COR-L47 (cell line): ENCODE results near the gene CYS1.

Source experiments
- DNase-seq: peaks from one replicate; lab custom pipeline; 2025; lab: John Stamatoyannopoulos, UW

Gene CYS1

DNA sequence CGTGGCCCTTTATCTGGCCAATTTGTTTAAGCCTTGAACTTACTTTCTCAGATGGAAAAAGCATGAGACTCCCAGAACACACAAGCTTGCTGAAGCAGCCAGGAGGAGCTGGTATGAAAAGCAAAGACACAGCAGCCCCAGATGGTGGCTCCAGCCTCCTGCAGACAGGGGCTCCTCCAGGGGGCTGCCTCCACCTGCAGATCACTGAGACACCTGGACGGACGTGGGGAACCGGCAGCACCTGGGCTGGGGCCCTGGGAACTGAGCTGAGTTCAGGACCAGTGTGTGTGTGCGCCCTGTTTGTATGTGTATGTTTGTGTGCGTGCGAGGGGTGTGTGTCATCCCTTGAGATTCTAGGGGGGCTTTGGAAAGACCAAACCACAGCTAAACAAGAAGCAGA, 8.6 kb downstream of the CYS1 start:
- no peak for DNase-seq

DNA sequence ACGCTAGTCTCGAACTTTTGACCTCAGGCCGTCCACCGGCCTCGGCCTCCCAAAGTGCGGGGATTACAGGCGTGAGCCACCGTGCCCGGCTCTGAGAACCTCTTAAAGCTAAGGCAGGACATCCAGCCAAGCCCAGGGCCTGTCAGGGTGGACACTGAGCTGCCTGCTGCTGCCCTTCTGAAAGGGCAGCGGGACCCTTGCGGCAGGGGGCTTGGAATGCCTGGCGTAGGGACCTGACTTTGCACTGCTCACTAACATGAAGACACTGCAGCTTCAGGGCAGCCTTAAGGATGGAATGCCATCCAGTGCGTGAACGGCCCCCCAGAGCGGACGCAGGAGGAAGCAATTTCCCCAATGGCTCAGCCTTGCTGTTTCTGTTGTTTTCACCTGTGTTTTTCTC, 9.0 kb downstream of the CYS1 start:
- no peak for DNase-seq

DNA sequence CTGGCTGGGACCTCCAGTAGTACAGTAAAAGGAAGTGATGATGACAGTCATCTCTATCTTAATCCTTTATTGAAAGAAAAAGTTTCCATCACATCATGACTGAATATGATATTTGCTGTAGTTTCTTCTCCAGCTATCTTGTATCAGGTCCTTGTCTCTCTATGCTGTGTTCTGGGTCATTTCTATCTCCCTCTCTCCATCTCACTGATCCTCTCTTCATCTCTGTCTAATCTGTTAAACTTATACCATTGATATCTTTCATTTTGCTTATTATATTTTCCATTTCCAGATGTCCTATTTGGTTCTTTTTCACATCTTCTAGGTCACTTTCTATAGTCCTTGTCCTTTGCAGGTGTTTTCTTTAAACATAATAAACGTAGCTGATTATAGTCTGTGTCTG, 12.3 kb downstream of the CYS1 start:
- no peak for DNase-seq

DNA sequence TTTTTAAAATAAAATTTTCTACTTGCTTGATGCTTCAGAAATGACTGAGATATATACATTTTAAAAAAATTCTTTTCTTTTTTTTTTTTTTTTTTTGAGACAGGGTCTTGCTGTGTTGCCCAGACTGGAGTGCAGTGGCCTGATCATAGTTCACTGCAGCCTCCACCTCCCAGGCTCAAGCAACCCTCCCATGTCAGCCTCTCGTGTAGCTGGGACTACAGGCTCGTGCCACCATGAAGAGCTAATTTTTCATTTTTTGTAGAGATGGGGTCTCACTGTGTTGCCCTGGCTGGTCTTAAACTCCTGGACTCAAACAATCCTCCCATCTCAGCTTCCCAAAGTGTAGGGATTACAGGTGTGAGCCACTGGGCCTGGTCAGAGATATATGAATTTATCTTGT, 12.9 kb downstream of the CYS1 start:
- DNase-seq = no peak

DNA sequence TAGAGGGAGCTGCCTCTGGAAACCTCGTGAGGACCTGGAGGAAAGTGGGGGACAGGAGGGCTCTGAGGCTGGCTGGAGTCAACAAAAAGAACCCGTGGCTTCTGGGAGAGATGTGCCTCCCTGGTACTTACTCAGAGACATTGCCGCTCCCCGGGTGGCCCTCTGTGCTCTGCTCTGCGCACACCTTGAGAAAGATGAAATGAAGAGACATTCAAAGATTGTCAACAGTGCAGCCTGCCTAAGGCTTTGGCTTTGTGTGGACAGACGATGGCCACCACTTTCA, 14.5 kb downstream of the CYS1 start:
- no peak for DNase-seq

- DNase-seq = no peak
Observed at GRCh38 chr2:10064932-10065772, 15.1 kb downstream of the CYS1 start.

DNA sequence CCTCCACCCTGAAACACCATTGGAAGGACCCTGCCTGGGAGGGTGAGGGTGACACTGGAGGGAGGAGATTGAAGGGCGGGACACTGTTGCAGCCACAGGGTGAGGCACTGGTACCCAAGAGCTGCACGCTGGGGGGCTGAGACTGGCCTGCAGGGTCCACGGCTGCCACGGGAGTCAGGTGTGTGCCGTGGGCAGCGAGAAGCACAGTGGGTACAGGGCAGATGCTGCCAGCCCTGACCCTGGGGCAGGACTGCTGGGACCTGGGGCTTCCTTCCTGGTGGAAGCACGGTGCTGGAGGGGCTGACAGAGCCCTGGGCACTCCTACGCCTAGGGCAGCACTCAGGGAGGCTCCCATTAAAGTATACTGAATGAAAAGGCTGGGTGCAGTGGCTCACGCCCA, 16.6 kb downstream of the CYS1 start:
- DNase-seq = no peak

DNA sequence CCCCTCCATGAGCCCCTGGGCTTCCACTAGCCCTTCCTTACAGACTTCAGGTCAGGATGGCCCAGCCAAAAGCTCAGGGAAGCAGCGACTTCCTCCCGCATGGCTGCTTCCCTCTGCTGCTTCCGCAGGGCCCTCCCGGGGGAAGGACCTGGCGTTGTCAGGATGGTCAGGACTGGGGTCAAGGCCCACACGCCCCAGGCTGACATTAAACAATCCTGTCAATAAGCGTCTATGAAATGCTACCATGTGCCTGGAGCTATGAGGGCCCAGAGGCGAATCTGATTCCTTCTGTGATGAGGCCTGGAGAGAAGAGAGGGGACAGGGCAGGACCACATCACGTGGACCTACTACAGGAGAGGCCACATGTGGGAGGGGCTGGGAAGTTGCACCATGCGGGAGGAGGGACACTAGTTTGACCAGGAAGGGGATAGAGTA, 17.3 kb downstream of the CYS1 start:
- DNase-seq = no peak

DNA sequence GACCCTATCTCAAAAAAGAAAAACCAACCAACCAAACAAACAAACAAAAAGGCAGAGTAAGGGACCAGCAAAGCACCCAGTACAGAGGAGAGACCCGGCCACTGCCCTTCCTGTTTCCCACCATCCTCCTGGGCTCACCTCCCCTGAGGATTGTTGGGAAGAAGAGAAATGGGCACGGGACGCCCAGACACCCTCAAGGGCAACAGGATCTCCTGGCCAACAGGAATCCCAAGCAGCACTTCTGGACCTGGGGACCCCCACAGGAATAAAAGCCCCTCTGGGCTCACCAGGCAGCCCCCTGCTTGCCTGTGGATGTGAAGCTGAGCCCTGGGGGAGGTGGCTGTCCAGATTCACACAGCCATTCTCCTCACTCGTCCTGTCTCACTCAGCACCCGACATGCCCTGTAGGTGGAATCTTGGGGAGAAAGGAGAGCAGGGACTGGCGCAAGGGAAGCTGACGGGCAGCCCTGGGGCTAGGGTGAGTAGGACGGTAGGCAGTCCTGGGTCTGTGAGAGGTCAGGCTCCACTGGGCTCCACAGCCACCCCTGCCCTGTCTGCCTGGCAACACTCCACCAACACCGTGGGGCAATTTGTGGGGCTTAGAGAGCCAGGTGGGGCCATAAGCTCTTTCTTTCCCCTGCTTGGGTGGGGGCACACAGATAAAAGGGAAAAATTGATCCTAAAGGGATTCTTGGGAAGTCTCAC, 18.8 kb downstream of the CYS1 start:
- DNase-seq = no peak

- DNase-seq = no peak
Observed at GRCh38 chr2:10059552-10060335, 20.5 kb downstream of the CYS1 start.

DNA sequence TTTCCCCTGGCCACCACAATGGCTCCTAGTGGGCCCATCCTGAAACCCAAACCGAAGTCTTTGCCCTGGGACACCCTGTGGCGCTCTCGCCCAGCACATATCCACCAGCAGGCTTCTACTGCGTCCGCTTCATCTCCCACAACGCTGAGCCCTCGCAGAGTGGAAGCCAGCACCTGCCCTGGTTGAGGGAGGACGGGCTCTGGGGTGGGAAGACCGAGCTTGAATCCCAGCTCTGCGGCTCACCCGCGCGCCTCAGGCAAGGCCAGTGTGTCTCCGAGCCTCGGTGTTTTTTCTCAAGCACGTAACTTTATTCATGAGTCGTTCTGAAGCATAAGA, 21.2 kb downstream of the CYS1 start:
- no peak for DNase-seq

- no peak for DNase-seq
Observed at GRCh38 chr2:10058251-10059015, 21.8 kb downstream of the CYS1 start.

- no peak for DNase-seq
Observed at GRCh38 chr2:10057231-10058107, 22.7 kb downstream of the CYS1 start.

DNA sequence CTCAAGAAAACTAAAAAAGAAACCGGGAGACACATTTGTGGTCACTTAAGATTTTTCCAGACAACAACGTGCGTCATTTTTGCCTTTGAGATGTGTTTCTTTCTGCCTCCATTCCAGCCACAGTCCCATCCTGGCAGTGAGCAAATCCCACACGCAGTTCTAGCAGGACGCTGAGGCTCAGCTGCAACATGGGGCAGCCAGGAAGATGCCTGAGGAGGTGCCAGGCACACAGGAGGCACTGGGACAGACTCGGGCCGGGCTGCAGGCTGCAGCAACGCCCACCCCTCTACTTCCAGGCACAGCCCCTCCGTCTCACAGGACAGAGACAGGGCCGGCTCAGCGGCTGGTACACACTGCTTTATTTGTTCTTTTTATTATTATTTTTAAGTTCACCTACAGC, 23.8 kb downstream of the CYS1 start:
- DNase-seq = no peak

DNA sequence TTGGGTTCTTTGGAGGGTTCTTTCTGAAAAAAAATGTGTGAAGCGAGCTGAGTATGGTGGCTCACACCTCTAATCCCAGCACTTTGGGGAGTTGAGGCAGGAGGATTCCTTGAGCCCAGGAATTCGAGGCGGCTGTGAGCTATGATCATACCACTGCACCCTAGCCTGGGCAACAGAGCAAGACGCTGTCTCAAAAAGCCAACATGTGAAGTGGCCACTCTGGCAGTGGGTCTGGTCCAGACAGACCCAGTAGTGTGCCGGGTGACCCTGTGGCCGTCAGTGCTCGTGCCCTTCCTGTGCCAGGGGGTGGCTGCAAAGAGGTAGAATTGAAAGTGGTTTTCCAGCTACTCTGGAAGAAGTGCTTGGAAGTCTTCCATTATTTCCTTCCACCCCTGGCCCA, 25.2 kb downstream of the CYS1 start:
- DNase-seq = no peak

GRCh38 chr2:10054424-10054823, 25.8 kb downstream of the CYS1 start:
- no peak for DNase-seq

GRCh38 chr2:10053351-10053750, 26.9 kb downstream of the CYS1 start:
- no peak for DNase-seq

DNA sequence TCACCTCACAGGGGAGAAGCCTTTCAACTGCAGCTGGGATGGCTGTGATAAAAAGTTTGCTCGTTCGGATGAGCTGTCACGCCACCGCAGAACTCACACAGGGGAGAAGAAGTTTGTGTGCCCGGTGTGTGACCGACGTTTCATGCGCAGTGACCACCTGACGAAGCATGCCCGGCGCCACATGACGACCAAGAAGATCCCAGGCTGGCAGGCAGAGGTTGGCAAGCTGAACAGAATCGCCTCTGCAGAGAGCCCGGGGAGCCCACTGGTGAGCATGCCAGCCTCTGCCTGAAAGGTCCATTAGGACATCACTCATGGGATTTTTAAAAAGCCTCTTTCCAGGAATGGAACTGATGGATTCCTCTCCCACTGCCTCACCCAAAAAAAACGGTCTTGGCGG, 28.0 kb downstream of the CYS1 start:
- no peak for DNase-seq

DNA sequence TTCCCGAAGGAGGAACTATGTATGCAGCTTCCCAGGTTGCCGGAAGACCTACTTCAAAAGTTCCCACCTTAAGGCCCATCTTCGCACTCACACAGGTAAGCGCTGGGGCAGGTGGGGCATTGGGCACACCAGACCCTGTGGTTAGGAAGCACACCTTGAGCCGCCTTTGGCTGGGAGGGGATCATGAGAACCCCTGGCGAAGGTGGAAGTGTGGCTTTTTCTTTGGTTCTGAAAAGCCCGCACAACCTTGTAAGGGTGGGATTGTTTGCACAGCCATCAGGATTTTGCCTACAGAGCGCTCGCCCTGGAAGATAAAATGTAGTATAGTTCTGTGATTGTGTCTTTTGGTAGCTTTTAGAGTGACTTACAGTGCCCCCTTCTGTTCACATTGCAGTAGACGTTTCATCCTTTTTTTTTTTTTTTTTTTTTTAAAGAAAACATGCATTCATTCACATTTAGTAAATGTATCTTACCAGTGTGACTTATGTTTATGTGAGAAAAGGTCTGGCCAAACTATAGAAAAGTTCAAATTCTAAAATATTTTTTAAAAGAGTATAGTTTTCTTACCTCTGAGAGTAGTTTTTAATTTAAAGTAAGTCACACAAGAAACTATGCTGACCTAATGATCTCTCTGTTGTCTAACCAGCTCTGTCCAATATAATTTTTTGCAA, 31.6 kb downstream of the CYS1 start:
- peak; percentile 19 for DNase-seq

GRCh38 chr2:10047616-10048500, 32.4 kb downstream of the CYS1 start:
- DNase-seq = no peak
